Mononuclear cell (primary cell): ENCODE measurements around the gene SRGAP2C. TPM values are rescaled to one million over a fixed set of nuclear protein-coding genes. Genes with fewer than 3 reads are reported as not detected.
"Not testable (repeated sequence)": the region's sequence is repeated elsewhere in the genome, so short reads cannot be mapped to it uniquely, and the experiment has no call there.

Experiments
- H3K27me3 ChIP-seq: 2 replicates; pipeline ENCODE4 v1.6.0; 2011; ENCODE audit warnings: low read length, control low read depth; ENCODE audit not compliant: insufficient read depth
- H3K4me1 ChIP-seq: 2 replicates; pipeline ENCODE4 v1.5.1; 2011; ENCODE audit warnings: mild to moderate bottlenecking, low read length, control low read depth; ENCODE audit not compliant: insufficient read depth
- H3K4me3 ChIP-seq: 2 replicates; pipeline ENCODE4 v1.5.1; 2011; ENCODE audit warnings: mild to moderate bottlenecking, low read length, moderate library complexity
- H3K9me3 ChIP-seq: 2 replicates; pipeline ENCODE4 v1.5.1; 2011; ENCODE audit warnings: low read depth, mild to moderate bottlenecking, control low read depth, low read length
- total RNA-seq: library from RNA; depleted of rRNA; stranded (reverse); fragments of >200 nt; gene quantifications from one replicate; pipeline ENCODE4 v1.2.3, GENCODE V29; 2012

The SRGAP2C gene
- total RNA-seq, 1 donor = 10.6 TPM

- H3K27me3 ChIP-seq, H3K4me1 ChIP-seq, H3K9me3 ChIP-seq, H3K4me3 ChIP-seq: not testable (repeated sequence)
Observed at GRCh38 chr1:121315509-121315908, 130.7 kb downstream of the SRGAP2C start.

DNA sequence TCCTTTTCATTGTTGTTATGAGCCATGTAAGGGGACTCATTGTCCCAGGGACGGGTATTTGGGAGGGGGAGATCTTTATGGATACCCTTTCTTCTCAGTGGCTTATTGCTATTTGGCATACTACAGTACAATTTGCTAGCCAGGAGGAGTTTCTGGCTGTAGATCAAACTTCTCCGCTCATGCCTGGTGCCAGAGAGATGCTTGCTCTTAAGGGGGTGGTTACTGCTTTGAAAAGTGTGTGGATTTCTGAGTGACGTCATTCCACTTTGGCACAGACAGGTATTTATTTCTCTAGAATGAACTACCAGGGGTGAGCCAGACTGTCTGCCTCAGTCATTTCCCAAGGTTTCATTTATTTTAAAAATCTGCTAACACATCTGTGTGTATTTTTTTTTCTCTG lies 131.3 kb downstream of the SRGAP2C start:
- not testable (repeated sequence) for H3K4me1 ChIP-seq, H3K9me3 ChIP-seq, H3K27me3 ChIP-seq, H3K4me3 ChIP-seq

DNA sequence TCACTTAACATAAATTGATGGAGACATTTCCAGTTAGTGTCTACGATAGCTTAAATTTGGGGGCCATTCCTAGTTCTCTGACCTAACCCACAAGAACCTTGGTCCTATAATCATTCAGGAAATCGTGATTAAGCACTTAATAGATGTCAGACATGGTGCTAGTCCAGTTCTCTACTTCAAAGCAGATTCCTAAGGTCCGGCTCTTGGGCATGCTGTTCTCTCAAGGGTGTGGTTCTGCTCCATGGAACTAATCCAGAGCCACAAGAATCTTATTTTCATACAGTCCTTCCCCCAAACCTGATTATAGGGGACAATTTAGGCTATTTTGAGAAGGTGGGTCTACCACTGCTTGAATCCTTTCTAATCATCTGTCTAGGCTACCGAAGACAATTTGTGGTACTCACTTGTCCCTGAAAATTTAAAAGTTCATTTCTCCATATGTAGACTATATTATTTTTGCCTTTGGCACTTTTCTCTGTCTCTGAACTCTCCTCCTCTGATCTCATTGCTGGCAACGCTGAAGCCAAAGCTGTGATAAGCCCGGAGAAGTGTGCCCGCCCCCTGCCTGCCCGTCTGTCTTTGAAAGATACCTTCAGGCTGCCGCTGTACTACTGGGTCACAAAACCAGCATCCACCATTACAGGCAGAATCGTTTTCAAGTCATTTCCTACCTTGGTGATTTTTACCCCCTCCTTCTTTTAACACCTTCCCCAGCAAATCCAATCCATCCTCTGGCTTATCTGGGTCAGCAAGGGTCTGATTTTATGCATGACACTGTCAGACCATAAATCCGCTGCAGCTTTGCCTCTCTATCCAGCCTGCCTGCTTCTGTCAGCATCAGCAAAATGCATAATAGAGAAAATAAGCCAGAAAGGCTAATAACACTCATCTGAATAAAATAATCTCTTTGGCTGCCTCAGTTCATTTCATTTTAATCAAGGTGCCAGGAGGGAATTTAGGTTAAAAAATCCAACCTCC lies 133.0 kb downstream of the SRGAP2C start:
- not testable (repeated sequence) for H3K4me3 ChIP-seq, H3K9me3 ChIP-seq, H3K4me1 ChIP-seq, H3K27me3 ChIP-seq

- H3K9me3 ChIP-seq, H3K4me3 ChIP-seq, H3K4me1 ChIP-seq, H3K27me3 ChIP-seq: not testable (repeated sequence)
Observed at GRCh38 chr1:121318687-121319086, 133.9 kb downstream of the SRGAP2C start.

DNA sequence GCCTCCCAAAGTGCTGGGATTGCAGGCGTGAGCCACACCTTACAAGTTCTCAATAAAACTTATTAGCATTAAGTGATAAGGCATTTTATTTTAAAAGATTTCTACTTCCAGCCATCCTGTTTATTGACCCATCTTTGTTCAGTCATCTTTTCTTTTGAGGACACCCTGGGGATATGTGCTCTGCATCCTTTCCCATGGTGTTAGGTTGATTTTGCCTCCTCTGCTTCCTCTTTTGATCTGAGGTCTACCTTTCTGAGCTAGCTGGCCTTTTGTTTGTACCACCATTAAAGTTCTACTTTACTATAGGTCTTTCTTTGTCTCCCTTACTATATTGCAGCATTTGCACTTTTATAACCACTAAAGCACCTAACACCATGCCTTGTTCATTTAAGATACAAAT lies 136.9 kb downstream of the SRGAP2C start:
- H3K4me3 ChIP-seq, H3K4me1 ChIP-seq, H3K9me3 ChIP-seq, H3K27me3 ChIP-seq: not testable (repeated sequence)

GRCh38 chr1:121324726-121325125 lies 140.0 kb downstream of the SRGAP2C start:
- not testable (repeated sequence) for H3K27me3 ChIP-seq, H3K4me3 ChIP-seq, H3K9me3 ChIP-seq, H3K4me1 ChIP-seq

- H3K9me3 ChIP-seq, H3K4me3 ChIP-seq, H3K4me1 ChIP-seq, H3K27me3 ChIP-seq: not testable (repeated sequence)
Observed at GRCh38 chr1:121332141-121332540, 147.4 kb downstream of the SRGAP2C start.

GRCh38 chr1:121332599-121333562 lies 148.1 kb downstream of the SRGAP2C start:
- H3K27me3 ChIP-seq, H3K4me3 ChIP-seq, H3K4me1 ChIP-seq, H3K9me3 ChIP-seq: not testable (repeated sequence)

DNA sequence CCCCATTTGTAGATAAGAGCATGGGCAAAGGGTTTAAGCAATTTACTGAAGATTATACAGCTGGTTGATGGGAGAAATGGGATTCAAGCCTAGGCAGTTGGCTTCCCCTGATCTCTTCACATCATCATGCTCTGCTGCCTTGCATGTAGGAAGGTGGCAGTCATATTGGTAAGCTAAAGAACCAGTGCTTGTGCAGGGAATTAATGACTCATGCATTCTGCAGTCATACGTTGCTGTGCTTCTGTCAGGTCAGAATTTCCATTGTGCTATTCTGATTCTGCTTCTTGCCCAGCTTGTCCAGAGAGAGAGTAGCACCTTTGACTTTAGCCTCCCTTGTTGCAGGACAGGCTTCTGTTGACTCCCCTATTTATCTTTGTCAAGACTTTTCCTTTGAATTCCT lies 153.2 kb downstream of the SRGAP2C start:
- H3K4me3 ChIP-seq, H3K27me3 ChIP-seq, H3K4me1 ChIP-seq, H3K9me3 ChIP-seq: not testable (repeated sequence)

GRCh38 chr1:121339611-121340010 lies 154.8 kb downstream of the SRGAP2C start:
- not testable (repeated sequence) for H3K4me1 ChIP-seq, H3K9me3 ChIP-seq, H3K27me3 ChIP-seq

DNA sequence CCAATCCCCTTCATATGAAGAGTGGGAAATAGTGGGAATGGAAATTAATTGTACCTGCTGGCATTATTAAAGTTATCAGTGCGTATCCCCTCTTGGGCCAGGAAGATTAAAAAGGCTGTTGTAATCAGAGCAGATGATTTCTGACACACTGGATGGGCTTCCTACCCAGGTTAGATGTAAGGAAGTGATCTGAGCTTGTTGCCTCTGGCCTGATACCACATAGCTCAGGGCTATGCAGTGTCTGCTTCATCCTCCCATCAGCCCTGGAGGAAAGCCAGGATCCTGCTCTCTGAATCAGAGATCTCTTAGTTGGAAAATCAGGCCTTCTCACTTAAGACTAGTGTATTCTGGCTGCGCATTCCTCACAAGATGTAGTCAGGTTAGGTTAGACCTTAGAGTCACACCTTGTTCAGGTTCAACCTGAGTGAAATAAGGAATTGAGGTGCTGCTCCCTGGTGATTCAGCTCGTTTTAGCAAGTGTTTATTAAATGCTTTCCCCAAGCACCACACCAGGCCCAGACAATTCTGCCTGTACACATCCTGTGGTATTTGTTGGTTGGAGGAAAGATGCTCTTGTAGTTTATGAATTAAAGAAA lies 158.6 kb downstream of the SRGAP2C start:
- H3K4me3 ChIP-seq, H3K27me3 ChIP-seq, H3K9me3 ChIP-seq, H3K4me1 ChIP-seq: not testable (repeated sequence)

More at GRCh38 chr1:121339611-121340010, 154.8 kb downstream of the SRGAP2C start:
- not testable (repeated sequence) for H3K4me3 ChIP-seq

GRCh38 chr1:121344355-121344754 lies 159.6 kb downstream of the SRGAP2C start:
- not testable (repeated sequence) for H3K4me1 ChIP-seq, H3K4me3 ChIP-seq, H3K27me3 ChIP-seq, H3K9me3 ChIP-seq

DNA sequence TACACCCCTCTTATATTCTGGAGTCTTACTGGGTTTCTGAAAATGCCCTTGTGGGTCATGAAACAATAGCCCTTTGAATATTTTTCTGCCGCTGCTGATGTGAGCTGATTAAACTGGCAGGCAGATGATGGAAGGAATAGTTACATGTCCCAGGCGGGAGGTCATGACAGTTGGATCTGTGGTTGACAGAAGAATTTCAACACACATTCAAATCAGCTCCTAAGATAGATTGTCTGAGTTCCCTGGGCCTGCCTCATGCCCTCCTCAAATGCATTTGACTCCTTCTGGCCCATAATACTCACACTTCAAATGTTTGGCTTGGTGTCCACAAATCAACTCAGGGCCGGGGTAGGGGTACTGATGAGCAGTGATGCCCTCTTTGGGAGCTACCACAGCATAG lies 161.9 kb downstream of the SRGAP2C start:
- H3K9me3 ChIP-seq, H3K27me3 ChIP-seq, H3K4me3 ChIP-seq, H3K4me1 ChIP-seq: not testable (repeated sequence)

GRCh38 chr1:121347476-121347875 lies 162.7 kb downstream of the SRGAP2C start:
- not testable (repeated sequence) for H3K4me1 ChIP-seq, H3K9me3 ChIP-seq, H3K27me3 ChIP-seq, H3K4me3 ChIP-seq

GRCh38 chr1:121348115-121348514 lies 163.3 kb downstream of the SRGAP2C start:
- not testable (repeated sequence) for H3K4me3 ChIP-seq, H3K4me1 ChIP-seq, H3K9me3 ChIP-seq, H3K27me3 ChIP-seq
